ENCODE results near the gene LOXL1. TPM values are rescaled to one million over a fixed set of nuclear protein-coding genes. Genes with fewer than 3 reads are reported as not detected.
A peak's percentile ranks its signal among the peaks of the same experiment; 100 is the strongest.
"Not testable (repeated sequence)": the region's sequence is repeated elsewhere in the genome, so short reads cannot be mapped to it uniquely, and the experiment has no call there.

LOXL1 gene
- polyA plus RNA-seq, 1 donor (not counting 4 experiments of a cell fraction or from before 2014, with no cell fraction given) = 8.8 TPM

GRCh38 chr15:73972984-73973682, 46.9 kb downstream of the LOXL1 start:
- H3K9me3 ChIP-seq (ENCODE audit: control insufficient read depth, low read depth, low read length) = no peaks in the 10 kb centered on the region
- peak overlapping the region in 1 of 3 experiments; percentile 34 for H3K4me3 ChIP-seq (ENCODE audit: control insufficient read depth in 2 of 3, extremely low read depth in 1 of 3, insufficient read depth in 2 of 3, low read depth in 1 of 3, low read length in 3 of 3)
- peak overlapping the region; percentile 6 for H3K9ac ChIP-seq (ENCODE audit: control insufficient read depth, extremely low read depth, insufficient read depth, low read length)
- DNase-seq (ENCODE audit: low read depth, low spot score) = no peak
- H4K20me1 ChIP-seq (ENCODE audit: control insufficient read depth, extremely low read depth, insufficient read depth, low read length) = no peaks in the 10 kb centered on the region
- peak overlapping the region; percentile 76 for H3K4me2 ChIP-seq (ENCODE audit: control insufficient read depth, extremely low read depth, insufficient read depth, low read depth, low read length)
- no peaks in the 10 kb centered on the region for H3K36me3 ChIP-seq (ENCODE audit: control insufficient read depth in 2 of 2, extremely low read depth in 1 of 2, insufficient read depth in 2 of 2, low read length in 2 of 2)
- no peaks in the 10 kb centered on the region for H3K27me3 ChIP-seq (ENCODE audit: control insufficient read depth, extremely low read depth, insufficient read depth, low read length)
- peaks cover 9% of the 10 kb centered on the region for H3K4me1 ChIP-seq (ENCODE audit: control insufficient read depth, extremely low read depth, insufficient read depth, low read length)
- dilution Hi-C loops (cut with MboI; ENCODE audit: extremely low pct_ligation_motif_present, low sequenced_read_pairs) = no loop called here
- H3K9me1 ChIP-seq (ENCODE audit: control insufficient read depth, extremely low read depth, insufficient read depth, low read length) = no peaks in the 10 kb centered on the region
- no peak overlapping the region for H3K27ac ChIP-seq (ENCODE audit: control insufficient read depth, insufficient read depth, low read length)
- no peak for TF ChIP-seq EZH2 (IDR thresholded peaks at IDR 0.05; ENCODE audit: low read length)
- peak; percentile 86 to 91 (median 90) for TF ChIP-seq CTCF (optimal IDR thresholded peaks at IDR 0.05 in 1 of 3, IDR thresholded peaks at IDR 0.05 in 1 of 3, conservative IDR thresholded peaks at IDR 0.05 in 1 of 3; ENCODE audit: extremely low read depth in 1 of 3, insufficient read depth in 2 of 3, low read length in 3 of 3)
- FAIRE-seq = peak; percentile 75
- no peaks in the 10 kb centered on the region for H3K79me2 ChIP-seq (ENCODE audit: control insufficient read depth, insufficient read depth, low read length)
- H2AFZ ChIP-seq (ENCODE audit: control insufficient read depth, low read length) = peak overlapping the region; percentile 73

- H3K27me3 ChIP-seq (ENCODE audit: control insufficient read depth, extremely low read depth, insufficient read depth, low read length); H3K27ac ChIP-seq (ENCODE audit: control insufficient read depth, insufficient read depth, low read length); H3K4me2 ChIP-seq (ENCODE audit: control insufficient read depth, extremely low read depth, insufficient read depth, low read depth, low read length); H3K9me3 ChIP-seq (ENCODE audit: control insufficient read depth, low read depth, low read length); H3K79me2 ChIP-seq (ENCODE audit: control insufficient read depth, insufficient read depth, low read length); H3K9me1 ChIP-seq (ENCODE audit: control insufficient read depth, extremely low read depth, insufficient read depth, low read length); dilution Hi-C loops (cut with MboI; ENCODE audit: extremely low pct_ligation_motif_present, low sequenced_read_pairs); H3K9ac ChIP-seq (ENCODE audit: control insufficient read depth, extremely low read depth, insufficient read depth, low read length); H3K4me3 ChIP-seq (ENCODE audit: control insufficient read depth in 2 of 3, extremely low read depth in 1 of 3, insufficient read depth in 2 of 3, low read depth in 1 of 3, low read length in 3 of 3); H2AFZ ChIP-seq (ENCODE audit: control insufficient read depth, low read length); FAIRE-seq; H4K20me1 ChIP-seq (ENCODE audit: control insufficient read depth, extremely low read depth, insufficient read depth, low read length); H3K4me1 ChIP-seq (ENCODE audit: control insufficient read depth, extremely low read depth, insufficient read depth, low read length); H3K36me3 ChIP-seq (ENCODE audit: control insufficient read depth in 2 of 2, extremely low read depth in 1 of 2, insufficient read depth in 2 of 2, low read length in 2 of 2); DNase-seq (ENCODE audit: low read depth, low spot score): not testable (repeated sequence)
Measured at GRCh38 chr15:73973683-73974200, 47.5 kb downstream of the LOXL1 start.

GRCh38 chr15:73975440-73976125, 49.3 kb downstream of the LOXL1 start:
- H4K20me1 ChIP-seq (ENCODE audit: control insufficient read depth, extremely low read depth, insufficient read depth, low read length); H3K79me2 ChIP-seq (ENCODE audit: control insufficient read depth, insufficient read depth, low read length); dilution Hi-C loops (cut with MboI; ENCODE audit: extremely low pct_ligation_motif_present, low sequenced_read_pairs); H3K4me1 ChIP-seq (ENCODE audit: control insufficient read depth, extremely low read depth, insufficient read depth, low read length); H3K4me2 ChIP-seq (ENCODE audit: control insufficient read depth, extremely low read depth, insufficient read depth, low read depth, low read length); DNase-seq (ENCODE audit: low read depth, low spot score); H3K9ac ChIP-seq (ENCODE audit: control insufficient read depth, extremely low read depth, insufficient read depth, low read length); H3K4me3 ChIP-seq (ENCODE audit: control insufficient read depth in 2 of 3, extremely low read depth in 1 of 3, insufficient read depth in 2 of 3, low read depth in 1 of 3, low read length in 3 of 3); H3K27me3 ChIP-seq (ENCODE audit: control insufficient read depth, extremely low read depth, insufficient read depth, low read length); H3K36me3 ChIP-seq (ENCODE audit: control insufficient read depth in 2 of 2, extremely low read depth in 1 of 2, insufficient read depth in 2 of 2, low read length in 2 of 2); H2AFZ ChIP-seq (ENCODE audit: control insufficient read depth, low read length); H3K9me1 ChIP-seq (ENCODE audit: control insufficient read depth, extremely low read depth, insufficient read depth, low read length); H3K9me3 ChIP-seq (ENCODE audit: control insufficient read depth, low read depth, low read length); FAIRE-seq; H3K27ac ChIP-seq (ENCODE audit: control insufficient read depth, insufficient read depth, low read length): not testable (repeated sequence)

Measured in keratinocyte (primary cell).